ENCODE measurements around the gene SUSD6.

Gene SUSD6

DNA sequence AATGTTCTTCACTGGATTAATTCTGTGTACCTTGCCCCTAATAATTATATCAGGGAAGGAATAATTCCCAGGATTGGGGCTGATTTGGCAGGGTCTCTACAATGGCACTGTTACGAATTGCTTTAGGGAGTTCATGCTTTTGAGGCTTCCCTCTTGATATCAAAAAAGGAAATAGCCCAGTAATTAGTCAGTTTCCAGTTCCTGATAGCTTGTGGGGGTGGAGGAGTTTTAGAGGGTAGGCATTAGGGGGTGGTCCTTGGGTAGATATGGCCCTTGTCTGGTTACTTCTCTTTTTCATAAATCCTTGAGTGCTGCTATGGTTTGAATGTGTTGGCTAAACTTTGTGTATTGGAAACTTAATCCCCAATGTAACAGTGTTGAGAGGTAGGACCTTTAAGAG is 149.4 kb downstream of the SUSD6 start:
- DNase-seq (ENCODE audit: low read depth, low spot score), result no peak

DNA sequence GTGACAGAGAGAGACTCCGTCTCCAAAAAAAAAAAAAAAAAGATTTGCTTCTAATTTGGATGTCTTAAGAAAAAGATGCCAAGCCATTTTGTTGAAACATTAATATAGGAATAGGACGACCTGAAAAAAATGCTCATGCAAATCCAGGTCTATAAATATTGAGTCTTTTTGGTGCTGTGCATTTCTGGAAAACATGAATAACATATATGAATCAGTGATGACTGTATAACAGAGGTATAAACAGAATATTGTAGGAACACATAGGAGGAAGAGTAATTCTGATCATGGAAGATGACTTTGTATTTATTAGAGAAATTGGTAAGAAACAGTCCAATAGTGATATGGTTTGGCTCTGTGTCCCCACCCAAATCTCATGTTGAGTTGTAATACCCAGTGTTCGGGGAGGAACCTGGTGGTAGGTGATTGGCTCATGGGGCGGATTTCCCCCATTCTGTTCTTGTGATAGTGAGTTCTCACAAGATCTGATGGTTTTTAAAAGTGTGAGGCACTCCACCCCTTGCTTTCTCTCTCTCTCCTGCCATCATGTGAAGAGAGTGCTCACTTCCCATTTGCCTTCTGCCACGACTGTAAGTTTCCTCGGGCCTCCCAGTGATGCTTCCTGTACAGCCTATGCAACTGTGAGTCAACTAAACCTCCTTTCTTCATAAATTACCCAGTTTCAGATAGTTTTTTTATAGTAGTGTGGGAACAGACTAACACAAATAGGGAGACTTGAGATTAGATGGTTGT is 152.5 kb downstream of the SUSD6 start:
- DNase-seq (ENCODE audit: low read depth, low spot score), result no peak

Data from ELF-1 (cell line).